GM06990 (cell line): ENCODE data around the gene VAT1L.

Source experiments
- DNase-seq: peaks from one replicate; pipeline ENCODE4 v3.0.0-alpha.2; 2011; ENCODE audit not compliant: insufficient read length; ENCODE audit errors: extremely low read depth
- H3K27me3 ChIP-seq: replicated peaks from 2 replicates; pipeline ENCODE4 v1.6.0; 2011; ENCODE audit warnings: low read length; ENCODE audit not compliant: control insufficient read depth, insufficient read depth
- H3K36me3 ChIP-seq: 2 replicates; pipeline ENCODE4 v1.5.1; 2011; ENCODE audit warnings: low read length; ENCODE audit not compliant: control insufficient read depth, insufficient read depth
- H3K4me3 ChIP-seq: replicated peaks from 2 replicates; pipeline ENCODE4 v1.5.1; 2011; ENCODE audit warnings: low read depth, mild to moderate bottlenecking, control low read depth, low read length
- TF ChIP-seq, protein P1 (sequence below): IDR thresholded peaks from 2 replicates; pipeline ENCODE4 v1.5.1; 2011; ENCODE audit warnings: low read length, control low read depth, mild to moderate bottlenecking, inconsistent platforms; ENCODE audit not compliant: insufficient read depth, poor library complexity, severe bottlenecking

Gene VAT1L

DNA sequence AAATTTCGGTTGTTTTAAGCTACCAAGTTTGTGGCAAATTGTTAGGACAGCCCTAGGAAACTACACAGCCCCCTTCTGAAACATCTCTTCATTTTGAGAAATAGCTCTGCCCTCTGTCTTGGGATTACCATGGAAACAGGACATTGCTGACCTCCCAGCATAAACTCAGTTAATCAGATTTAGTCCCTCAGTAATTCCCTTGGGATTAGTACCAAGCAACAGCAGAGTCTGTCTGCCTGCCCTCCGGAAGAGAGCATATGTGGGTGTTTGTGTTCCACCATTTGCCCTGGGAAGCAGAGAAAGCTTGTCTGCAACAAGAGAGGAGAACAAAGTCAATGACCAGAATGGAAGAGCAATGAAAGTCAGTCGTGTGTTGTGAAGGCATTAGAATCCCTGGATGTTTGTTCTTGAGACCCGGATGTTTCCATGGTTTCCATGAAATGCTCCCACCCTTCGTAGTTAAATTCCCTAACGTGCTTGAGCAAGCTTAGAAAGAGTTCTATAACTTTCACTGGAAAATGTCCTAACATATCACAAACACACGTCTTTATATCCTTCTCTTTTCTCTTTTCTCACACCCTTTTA is 39.9 kb upstream of the VAT1L start:
- Histone ChIP-seq H3K4me3 (no peak overlapping the region), H3K36me3 (no peaks in the 10 kb centered on the region), H3K27me3 (no peaks in the 10 kb centered on the region; the same call in 1 of the 2 replicates)
- no peak for DNase-seq
- TF ChIP-seq, protein P1, sequence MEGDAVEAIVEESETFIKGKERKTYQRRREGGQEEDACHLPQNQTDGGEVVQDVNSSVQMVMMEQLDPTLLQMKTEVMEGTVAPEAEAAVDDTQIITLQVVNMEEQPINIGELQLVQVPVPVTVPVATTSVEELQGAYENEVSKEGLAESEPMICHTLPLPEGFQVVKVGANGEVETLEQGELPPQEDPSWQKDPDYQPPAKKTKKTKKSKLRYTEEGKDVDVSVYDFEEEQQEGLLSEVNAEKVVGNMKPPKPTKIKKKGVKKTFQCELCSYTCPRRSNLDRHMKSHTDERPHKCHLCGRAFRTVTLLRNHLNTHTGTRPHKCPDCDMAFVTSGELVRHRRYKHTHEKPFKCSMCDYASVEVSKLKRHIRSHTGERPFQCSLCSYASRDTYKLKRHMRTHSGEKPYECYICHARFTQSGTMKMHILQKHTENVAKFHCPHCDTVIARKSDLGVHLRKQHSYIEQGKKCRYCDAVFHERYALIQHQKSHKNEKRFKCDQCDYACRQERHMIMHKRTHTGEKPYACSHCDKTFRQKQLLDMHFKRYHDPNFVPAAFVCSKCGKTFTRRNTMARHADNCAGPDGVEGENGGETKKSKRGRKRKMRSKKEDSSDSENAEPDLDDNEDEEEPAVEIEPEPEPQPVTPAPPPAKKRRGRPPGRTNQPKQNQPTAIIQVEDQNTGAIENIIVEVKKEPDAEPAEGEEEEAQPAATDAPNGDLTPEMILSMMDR = no peak

- no peaks in the 10 kb centered on the region; the same call in 1 of the 2 replicates for H3K27me3 ChIP-seq
- TF ChIP-seq, protein P1 = no peak
- DNase-seq = no peak
- no peaks in the 10 kb centered on the region for H3K36me3 ChIP-seq
- no peak overlapping the region for H3K4me3 ChIP-seq
Measured at GRCh38 chr16:77749415-77749814, 38.9 kb upstream of the VAT1L start.

- Histone ChIP-seq H3K36me3 (no peaks in the 10 kb centered on the region), H3K27me3 (no peaks in the 10 kb centered on the region; the same call in 1 of the 2 replicates), H3K4me3 (no peak overlapping the region)
- no peak for DNase-seq
- TF ChIP-seq, protein P1 = no peak
Measured at GRCh38 chr16:77758046-77758445, 30.3 kb upstream of the VAT1L start.

DNA sequence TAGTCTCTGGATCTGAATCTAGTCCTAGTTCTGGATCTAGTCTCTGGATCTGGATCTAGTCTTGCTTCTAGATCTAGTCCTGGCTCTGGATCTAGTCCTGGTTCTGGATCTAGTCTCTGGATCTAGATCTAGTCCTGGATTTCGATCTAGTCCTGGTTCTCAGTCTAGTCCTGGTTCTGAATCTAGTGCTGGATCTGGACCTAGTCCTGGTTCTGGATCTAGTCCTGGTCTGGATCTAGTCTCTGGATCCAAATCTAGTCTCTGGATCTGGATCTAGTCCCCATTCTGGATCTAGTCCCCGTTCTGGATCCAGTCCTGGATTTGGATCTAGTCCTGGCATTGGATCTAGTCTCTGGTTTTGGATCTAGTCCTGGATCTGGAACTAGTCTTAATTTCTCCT is 29.9 kb upstream of the VAT1L start:
- no peak overlapping the region for H3K4me3 ChIP-seq
- TF ChIP-seq, protein P1 = no peak
- no peaks in the 10 kb centered on the region; the same call in 1 of the 2 replicates for H3K27me3 ChIP-seq
- H3K36me3 ChIP-seq = no peaks in the 10 kb centered on the region
- no peak for DNase-seq

DNA sequence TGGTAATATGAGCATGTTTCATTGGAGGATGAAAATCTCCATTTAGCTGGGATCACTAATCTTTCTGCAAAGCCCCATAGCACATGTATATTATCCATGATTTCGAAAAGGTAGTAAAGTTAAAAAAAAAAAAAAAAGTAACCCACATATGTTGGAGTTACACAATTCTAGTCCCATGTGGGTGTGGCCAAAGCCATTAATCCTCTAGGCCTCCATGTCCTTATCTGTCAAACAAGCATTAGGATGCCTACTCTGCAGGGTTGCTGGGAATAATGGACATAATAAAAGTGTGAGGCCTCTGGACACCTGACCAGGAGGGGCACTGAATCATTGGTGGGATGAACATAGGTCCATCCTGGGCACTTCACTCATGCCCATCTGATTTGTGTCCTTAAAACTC is 29.2 kb upstream of the VAT1L start:
- Histone ChIP-seq H3K27me3 (no peaks in the 10 kb centered on the region; the same call in 1 of the 2 replicates), H3K4me3 (no peak overlapping the region), H3K36me3 (no peaks in the 10 kb centered on the region)
- no peak for DNase-seq
- TF ChIP-seq, protein P1 = no peak

- Histone ChIP-seq H3K36me3 (no peaks in the 10 kb centered on the region), H3K27me3 (no peaks in the 10 kb centered on the region; the same call in 1 of the 2 replicates), H3K4me3 (no peak overlapping the region)
- TF ChIP-seq, protein P1 = no peak
- no peak for DNase-seq
Measured at GRCh38 chr16:77759821-77760220, 28.5 kb upstream of the VAT1L start.
